Liver (tissue), 9 donors: ENCODE results near the gene TESK2. TPM values are rescaled to one million over a fixed set of nuclear protein-coding genes. Genes with fewer than 3 reads are reported as not detected.
"Not testable (repeated sequence)": the region's sequence is repeated elsewhere in the genome, so short reads cannot be mapped to it uniquely, and the experiment has no call there.

Experiments
- DNase-seq: peaks from one replicate; pipeline ENCODE4 v3.0.0-alpha.2; 2017; ENCODE audit warnings: low spot score
- H3K27ac ChIP-seq, 2 donors: one replicate each; pipeline ENCODE4 v1.7.0; 2013; ENCODE audit warnings: inconsistent platforms in 2 of 2, low read length in 2 of 2, control low read depth in 1 of 2, low read depth in 1 of 2, mild to moderate bottlenecking in 1 of 2
- H3K27me3 ChIP-seq, 4 donors: one replicate each; pipeline versions ENCODE4 v1.6.1 to v1.7.0; 2013; ENCODE audit warnings: low read length in 3 of 4, inconsistent platforms in 1 of 4, mild to moderate bottlenecking in 1 of 4, moderate library complexity in 1 of 4; ENCODE audit not compliant: control insufficient read depth in 4 of 4, insufficient read depth in 4 of 4
- H3K36me3 ChIP-seq, 4 donors: one replicate each; pipeline versions ENCODE4 v1.6.1 to v1.7.0; 2013; ENCODE audit warnings: low read length in 3 of 4, mild to moderate bottlenecking in 3 of 4, low read depth in 1 of 4, moderate library complexity in 1 of 4; ENCODE audit not compliant: control insufficient read depth in 4 of 4, insufficient read depth in 3 of 4
- H3K4me1 ChIP-seq, 4 donors: one replicate each; pipeline versions ENCODE4 v1.6.1 to v1.7.0; 2013; ENCODE audit warnings: low read length in 3 of 4, mild to moderate bottlenecking in 3 of 4, moderate library complexity in 1 of 4; ENCODE audit not compliant: control insufficient read depth in 4 of 4, insufficient read depth in 4 of 4
- H3K4me3 ChIP-seq, 3 donors: one replicate each; pipeline versions ENCODE4 v1.6.1 to v1.7.0; 2013; ENCODE audit warnings: low read length in 3 of 3, control low read depth in 1 of 3, low read depth in 1 of 3, mild to moderate bottlenecking in 1 of 3
- H3K9ac ChIP-seq, 2 donors: one replicate each; pipeline ENCODE4 v1.7.0; 2013; ENCODE audit warnings: low read length in 2 of 2, mild to moderate bottlenecking in 2 of 2, moderate library complexity in 2 of 2, control low read depth in 1 of 2, low read depth in 1 of 2
- H3K9me3 ChIP-seq, 4 donors: one replicate each; pipeline versions ENCODE4 v1.6.1 to v1.7.0; 2013; ENCODE audit warnings: low read length in 3 of 4; ENCODE audit not compliant: control insufficient read depth in 4 of 4
- CTCF ChIP-seq: fragments of 150-350 bp; IDR thresholded peaks from 2 replicates; pipeline ENCODE4 v1.5.1; 2017; ENCODE audit warnings: improper control_type of control experiment, low read depth, low read length; ENCODE audit not compliant: missing input control
- MAX ChIP-seq: IDR thresholded peaks from 2 replicates; pipeline ENCODE4 v1.6.1; 2016; ENCODE audit warnings: antibody characterized with exemption
- NR2F2 ChIP-seq: IDR thresholded peaks from 2 replicates; pipeline ENCODE4 v1.6.1; 2016; ENCODE audit warnings: antibody characterized with exemption
- RAD21 ChIP-seq, 2 donors: IDR thresholded peaks; 2 replicates each; pipeline ENCODE4 v1.6.1; 2016; ENCODE audit warnings: antibody characterized with exemption in 2 of 2, mild to moderate bottlenecking in 2 of 2
- RXRA ChIP-seq, 2 donors: IDR thresholded peaks; 2 replicates each; pipeline ENCODE4 v1.6.1; 2017 to 2018; ENCODE audit warnings: antibody characterized with exemption in 2 of 2, mild to moderate bottlenecking in 1 of 2
- SP1 ChIP-seq: IDR thresholded peaks from 2 replicates; pipeline ENCODE4 v1.6.1; 2018; ENCODE audit warnings: antibody characterized with exemption, mild to moderate bottlenecking
- TAF1 ChIP-seq: conservative IDR thresholded peaks from 2 replicates; pipeline ENCODE4 v1.6.1; 2016; ENCODE audit warnings: antibody characterized with exemption, mild to moderate bottlenecking
- WGBS: extraction: QIAGEN DNeasy Blood & Tissue Kit; methylation state at CpG from one replicate; pipeline ENCODE4 v1.1.7; 2013; 5-methylcytosine and 5-hydroxymethylcytosine counted together
- polyA plus RNA-seq, 2 donors: library from polyadenylated mRNA; stranded (reverse) in 1 of 2; unstranded in 1 of 2; fragments of 200-250 nt in 1 of 2; fragments of >200 nt in 1 of 2; fragmentation: Nextera tagmentation in 1 of 2; extraction: Ambion mirVana in 1 of 2; gene quantifications; one replicate each; pipeline versions ENCODE4 v1.2.1 to v1.2.3, GENCODE V29; 2013 to 2015
- total RNA-seq, 2 donors: library from RNA; depleted of rRNA; stranded (reverse); fragments of >200 nt; gene quantifications; one replicate each; pipeline ENCODE4 v1.2.3, GENCODE V29; 2014
- TF ChIP-seq, protein P1 (sequence below): IDR thresholded peaks from 2 replicates; pipeline ENCODE4 v1.6.1; 2016; ENCODE audit warnings: antibody characterized with exemption
- donor health status: healthy.
- donor health status: healthy.
- donor health status: healthy.
- donor health status: healthy.
- donor health status: healthy.

TESK2 gene
- total and polyA plus RNA-seq, 4 donors = 2.4 to 8.2 (median 5.2) TPM

GRCh38 chr1:45518366-45518765 lies 27.4 kb upstream of the TESK2 start:
- H3K27me3 ChIP-seq, DNase-seq, H3K9me3 ChIP-seq, H3K9ac ChIP-seq, H3K27ac ChIP-seq, H3K4me3 ChIP-seq: not testable (repeated sequence)
- H3K4me1 ChIP-seq = peaks cover 9 to 47% (median 43%) of the 10 kb centered on the region in 4 donors
- peaks cover 20 to 37% (median 28%) of the 10 kb centered on the region in 4 donors for H3K36me3 ChIP-seq
- WGBS = 91% methylated on average over 4 of the region's 4 CpGs

DNA sequence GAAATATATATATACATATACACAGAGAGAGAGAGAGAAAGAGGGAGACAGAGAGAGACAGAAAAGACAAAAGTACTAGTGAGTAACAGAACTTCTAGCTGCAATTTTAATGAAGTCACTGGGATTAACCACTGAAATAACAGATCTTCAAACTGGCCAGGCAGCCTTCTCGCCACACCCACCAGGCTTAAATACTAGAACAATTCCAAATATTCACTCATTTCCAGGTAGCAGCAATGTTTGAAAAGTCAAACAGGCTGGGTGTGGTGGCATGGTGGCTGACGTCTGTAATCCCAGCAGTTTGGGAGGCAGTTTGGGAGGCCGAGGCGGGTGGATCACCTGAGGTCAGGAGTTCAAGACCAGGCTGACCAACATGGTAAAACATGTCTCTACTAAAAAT lies 25.5 kb upstream of the TESK2 start:
- no peak for DNase-seq
- Histone ChIP-seq H3K9ac (no peak overlapping the region), H3K27ac (no peak overlapping the region), H3K4me1 (peaks cover 9 to 47% (median 39%) of the 10 kb centered on the region in 4 donors), H3K27me3 (no peaks in the 10 kb centered on the region), H3K36me3 (peaks cover 20 to 47% (median 37%) of the 10 kb centered on the region in 4 donors), H3K4me3 (no peak overlapping the region), H3K9me3 (no peaks in the 10 kb centered on the region)
- TF ChIP-seq TAF1 = no peak
- 75% methylated on average over 4 of the region's 4 CpGs for WGBS

DNA sequence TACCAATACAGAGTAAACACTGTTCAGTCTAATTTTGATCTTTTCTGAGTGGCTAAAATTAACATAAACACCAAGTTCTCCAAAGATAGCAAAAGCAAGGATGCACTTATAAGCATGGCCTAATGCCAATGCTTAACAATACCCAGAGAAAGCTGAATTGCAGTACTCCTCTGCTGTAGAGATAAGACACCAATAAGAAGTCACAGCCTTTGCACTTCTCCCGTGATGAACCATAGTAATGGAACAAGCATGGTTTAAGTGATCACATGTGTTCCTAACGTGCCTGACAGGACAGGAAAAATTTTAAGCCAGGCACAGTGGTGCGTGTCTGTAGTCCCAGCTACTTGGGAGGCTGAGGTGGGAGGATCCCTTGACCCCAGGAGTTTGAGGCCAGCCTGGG lies 25.1 kb upstream of the TESK2 start:
- Histone ChIP-seq H3K36me3 (peaks cover 20 to 52% (median 41%) of the 10 kb centered on the region in 4 donors), H3K9me3 (no peaks in the 10 kb centered on the region), H3K9ac (no peak overlapping the region), H3K27ac (no peak overlapping the region), H3K27me3 (no peaks in the 10 kb centered on the region), H3K4me3 (no peak overlapping the region), H3K4me1 (peaks cover 9 to 47% (median 39%) of the 10 kb centered on the region in 4 donors)
- WGBS = 54% methylated on average over 3 of the region's 3 CpGs
- TF ChIP-seq RXRA (IDR thresholded peaks at IDR 0.05) = no peak
- TF ChIP-seq, protein P1, sequence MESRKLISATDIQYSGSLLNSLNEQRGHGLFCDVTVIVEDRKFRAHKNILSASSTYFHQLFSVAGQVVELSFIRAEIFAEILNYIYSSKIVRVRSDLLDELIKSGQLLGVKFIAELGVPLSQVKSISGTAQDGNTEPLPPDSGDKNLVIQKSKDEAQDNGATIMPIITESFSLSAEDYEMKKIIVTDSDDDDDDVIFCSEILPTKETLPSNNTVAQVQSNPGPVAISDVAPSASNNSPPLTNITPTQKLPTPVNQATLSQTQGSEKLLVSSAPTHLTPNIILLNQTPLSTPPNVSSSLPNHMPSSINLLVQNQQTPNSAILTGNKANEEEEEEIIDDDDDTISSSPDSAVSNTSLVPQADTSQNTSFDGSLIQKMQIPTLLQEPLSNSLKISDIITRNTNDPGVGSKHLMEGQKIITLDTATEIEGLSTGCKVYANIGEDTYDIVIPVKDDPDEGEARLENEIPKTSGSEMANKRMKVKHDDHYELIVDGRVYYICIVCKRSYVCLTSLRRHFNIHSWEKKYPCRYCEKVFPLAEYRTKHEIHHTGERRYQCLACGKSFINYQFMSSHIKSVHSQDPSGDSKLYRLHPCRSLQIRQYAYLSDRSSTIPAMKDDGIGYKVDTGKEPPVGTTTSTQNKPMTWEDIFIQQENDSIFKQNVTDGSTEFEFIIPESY = no peak
- TF ChIP-seq MAX = no peak
- no peak for TF ChIP-seq TAF1
- no peak for TF ChIP-seq SP1
- no peak for TF ChIP-seq CTCF
- no peak for TF ChIP-seq RAD21 (IDR thresholded peaks at IDR 0.05)
- TF ChIP-seq NR2F2 = no peak
- no peak for DNase-seq

DNA sequence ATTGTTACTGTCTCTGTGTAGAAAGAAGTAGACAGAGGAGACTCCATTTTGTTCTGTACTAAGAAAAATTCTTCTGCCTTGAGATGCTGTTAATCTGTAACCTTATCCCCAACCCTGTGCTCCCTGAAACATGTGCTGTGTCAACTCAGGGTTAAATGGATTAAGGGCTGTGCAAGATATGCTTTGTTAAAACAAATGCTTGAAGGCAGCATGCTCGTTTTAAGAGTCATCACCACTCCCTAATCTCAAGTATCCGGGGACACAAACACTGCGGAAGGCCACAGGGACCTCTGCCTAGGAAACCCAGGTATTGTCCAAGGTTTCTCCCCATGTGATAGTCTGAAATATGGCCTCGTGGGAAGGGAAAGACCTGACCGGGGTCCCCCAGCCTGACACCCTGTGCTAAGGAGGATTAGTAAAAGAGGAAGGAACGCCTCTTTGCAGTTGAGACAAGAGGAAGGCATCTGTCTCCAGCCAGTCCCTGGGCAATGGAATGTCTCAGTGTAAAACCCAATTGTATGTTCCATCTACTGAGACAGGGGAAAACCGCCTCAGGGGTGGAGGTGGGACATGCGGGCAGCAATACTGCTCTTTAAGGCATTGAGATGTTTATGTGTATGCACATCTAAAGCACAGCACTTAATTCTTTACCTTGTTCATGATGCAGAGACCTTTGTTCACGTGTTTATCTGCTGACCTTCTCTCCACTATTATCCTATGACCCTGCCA lies 22.7 kb upstream of the TESK2 start:
- not testable (repeated sequence) for H3K9ac ChIP-seq, H3K9me3 ChIP-seq, DNase-seq, H3K4me3 ChIP-seq, H3K27ac ChIP-seq, H3K27me3 ChIP-seq
- peaks cover 3 to 36% (median 30%) of the 10 kb centered on the region in 4 donors for H3K4me1 ChIP-seq
- 75% methylated on average over 9 of the region's 9 CpGs for WGBS
- peaks cover 20 to 66% (median 57%) of the 10 kb centered on the region in 4 donors for H3K36me3 ChIP-seq
